ENCODE results near the gene PRKCE.

GRCh38 chr2:45910473-45911060, 259.1 kb downstream of the PRKCE start:
- no peak for TF ChIP-seq POLR2A (IDR thresholded peaks at IDR 0.05; ENCODE audit: borderline replicate concordance, extremely low read depth, insufficient read depth, insufficient read length)
- no peak for TF ChIP-seq JUND (IDR thresholded peaks at IDR 0.05)
